ENCODE measurements around the gene NAV2. TPM values are rescaled to one million over a fixed set of nuclear protein-coding genes. Genes with fewer than 3 reads are reported as not detected.

The NAV2 gene
- total RNA-seq, 1 experiment from 2014 or later, result 2.1 TPM

GRCh38 chr11:19931141-19931770 is 218.6 kb downstream of the NAV2 start:
- Histone ChIP-seq H3K4me2 (ENCODE audit: low read length) (no peak overlapping the region), H3K79me2 (ENCODE audit: insufficient read depth, low read length) (no peaks in the 10 kb centered on the region), H2AFZ (ENCODE audit: low read depth, low read length, poor library complexity, severe bottlenecking) (no peak overlapping the region), H3K27me3 (ENCODE audit: insufficient read depth, low read length) (no peaks in the 10 kb centered on the region), H3K4me3 (replicated peaks in 1 of 2; ENCODE audit: low read depth in 1 of 2, low read length in 2 of 2) (no peak overlapping the region), H3K9me3 (ENCODE audit: control insufficient read depth in 1 of 2, insufficient read depth in 1 of 2, low read depth in 1 of 2, low read length in 2 of 2) (no peaks in the 10 kb centered on the region), H3K9me2 (ENCODE audit: insufficient read depth) (no peaks in the 10 kb centered on the region), H3K36me3 (ENCODE audit: control insufficient read depth in 1 of 2, insufficient read depth in 2 of 2, low read length in 2 of 2) (no peaks in the 10 kb centered on the region), H3K9ac (ENCODE audit: low read length) (no peak overlapping the region), H3K27ac (ENCODE audit: low read depth, low read length) (no peak overlapping the region), H3K4me1 (ENCODE audit: control insufficient read depth in 1 of 2, insufficient read depth in 2 of 2, low read length in 2 of 2) (no peaks in the 10 kb centered on the region), H4K20me1 (ENCODE audit: insufficient read depth) (no peaks in the 10 kb centered on the region)
- BruUV-seq (replicated peaks), result no TSS peak
- ChIA-PET RAD21 (ENCODE audit: low non-redundant PET in 1 of 2, low total read pairs in 2 of 2, uncharacterized antibody in 2 of 2, unreplicated experiment in 2 of 2) (no interaction called here), POLR2A (no interaction called here), CTCF (no interaction called here)
- DNase-seq (ENCODE audit: low read depth, low spot score), result no peak
- no peak for ATAC-seq
- TF ChIP-seq ZNF274 (IDR thresholded peaks at IDR 0.05; ENCODE audit: low read depth, low read length) (no peak), SRF (IDR thresholded peaks at IDR 0.05; ENCODE audit: low read depth) (no peak), EGR1 (IDR thresholded peaks at IDR 0.05; ENCODE audit: low read depth) (no peak), CEBPB (IDR thresholded peaks at IDR 0.05; ENCODE audit: low read depth) (no peak), RAD21 (IDR thresholded peaks at IDR 0.05; ENCODE audit: low read depth) (no peak), EZH2 (IDR thresholded peaks at IDR 0.05) (no peak), ZBTB33 (IDR thresholded peaks at IDR 0.05; ENCODE audit: extremely low read depth, insufficient replicate concordance, low read length) (no peak), ATF3 (IDR thresholded peaks at IDR 0.05) (no peak), ELF1 (IDR thresholded peaks at IDR 0.05; ENCODE audit: borderline replicate concordance, low read depth) (no peak), SIN3A (IDR thresholded peaks at IDR 0.05; ENCODE audit: low read depth) (no peak), JUND (IDR thresholded peaks at IDR 0.05) (no peak), EZH2phosphoT487 (IDR thresholded peaks at IDR 0.05; ENCODE audit: borderline replicate concordance) (no peak), POLR2A (IDR thresholded peaks at IDR 0.05; ENCODE audit: borderline replicate concordance, extremely low read depth, insufficient read depth, insufficient read length) (no peak), POLR2AphosphoS5 (IDR thresholded peaks at IDR 0.05; ENCODE audit: low read depth, low read length) (no peak), CBX3 (IDR thresholded peaks at IDR 0.05; ENCODE audit: low read depth) (no peak), SP1 (IDR thresholded peaks at IDR 0.05; ENCODE audit: low read depth) (no peak)
- intact Hi-C loops (cut with micrococcal nuclease), result no loop called here

Measured in HCT116 (cell line).